ENCODE measurements around the gene CILP2.

CILP2 gene

GRCh38 chr19:19531951-19532805 is 5.9 kb upstream of the CILP2 start:
- DNase-seq = peak; percentile 93

DNA sequence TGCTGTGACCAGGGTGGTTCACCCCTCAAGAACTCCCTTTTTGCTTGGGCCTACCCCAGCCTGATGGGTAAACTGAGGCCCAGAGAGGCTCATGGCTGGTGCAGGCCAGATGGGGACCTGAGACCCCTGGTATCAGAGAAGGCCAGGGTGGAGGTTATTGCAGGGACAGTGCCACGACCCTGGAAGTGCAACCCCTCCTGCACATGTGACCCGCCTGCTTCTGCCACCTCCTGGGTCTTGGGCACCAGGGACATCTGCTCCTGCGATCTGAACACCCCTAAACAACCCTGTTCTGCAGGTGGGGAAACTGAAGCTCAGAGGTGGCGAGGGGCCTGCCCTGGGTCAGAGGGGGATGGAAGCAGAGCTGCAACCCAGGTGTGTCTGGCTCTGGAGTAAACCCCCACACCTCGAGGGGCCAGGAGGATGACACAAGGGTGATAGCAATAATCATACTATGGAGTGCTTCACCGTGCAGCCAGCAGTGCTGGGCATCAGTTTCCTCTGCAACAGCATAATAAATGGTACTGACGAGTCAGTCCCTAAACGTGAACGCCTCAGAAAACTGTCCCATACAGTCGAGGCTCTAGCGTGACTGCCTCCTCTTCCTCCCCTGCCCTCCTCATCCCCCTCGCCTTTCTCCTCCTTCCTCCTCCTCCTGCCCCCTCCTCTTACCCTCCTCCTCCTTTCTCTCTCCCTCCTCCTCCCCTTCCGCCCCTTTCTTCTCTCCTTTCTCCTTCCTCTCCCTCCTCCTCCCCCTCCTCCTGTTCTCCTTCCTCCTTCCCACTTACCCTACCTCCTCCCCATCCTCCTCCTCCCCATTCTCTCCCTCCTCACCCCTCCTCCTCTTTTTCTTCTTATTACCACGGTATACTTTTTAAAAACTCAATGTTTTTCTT is 5.0 kb upstream of the CILP2 start:
- DNase-seq = peak; percentile 33

- DNase-seq = no peak
These were observed 4.2 kb upstream of the CILP2 start for GRCh38 chr19:19533841-19534240.

- no peak for DNase-seq
These were observed 3.4 kb upstream of the CILP2 start for GRCh38 chr19:19534556-19535265.

GRCh38 chr19:19535311-19536191 is 2.5 kb upstream of the CILP2 start:
- DNase-seq = no peak

GRCh38 chr19:19537075-19538048 is 703 bp upstream of the CILP2 start:
- DNase-seq = peak; percentile 38

DNA sequence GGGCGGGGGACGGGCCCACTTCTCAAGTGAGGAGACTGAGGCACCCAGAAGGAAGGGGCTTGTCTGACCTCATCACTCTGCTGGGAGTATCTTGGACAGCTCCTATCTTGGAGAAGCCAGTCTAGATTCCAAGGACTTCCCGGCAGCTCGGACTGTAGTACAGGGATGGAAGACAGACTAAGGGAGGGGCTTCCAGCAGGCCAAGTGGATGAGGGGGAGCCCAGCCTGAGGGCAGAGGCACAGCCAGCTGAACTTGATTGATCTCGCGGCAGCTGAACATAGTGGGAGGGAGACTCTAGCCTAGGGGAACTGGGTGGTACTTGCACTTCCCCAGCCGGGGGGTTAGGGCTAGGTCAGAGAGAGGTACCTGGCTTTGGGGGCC is 711 bp downstream of the CILP2 start:
- no peak for DNase-seq

DNA sequence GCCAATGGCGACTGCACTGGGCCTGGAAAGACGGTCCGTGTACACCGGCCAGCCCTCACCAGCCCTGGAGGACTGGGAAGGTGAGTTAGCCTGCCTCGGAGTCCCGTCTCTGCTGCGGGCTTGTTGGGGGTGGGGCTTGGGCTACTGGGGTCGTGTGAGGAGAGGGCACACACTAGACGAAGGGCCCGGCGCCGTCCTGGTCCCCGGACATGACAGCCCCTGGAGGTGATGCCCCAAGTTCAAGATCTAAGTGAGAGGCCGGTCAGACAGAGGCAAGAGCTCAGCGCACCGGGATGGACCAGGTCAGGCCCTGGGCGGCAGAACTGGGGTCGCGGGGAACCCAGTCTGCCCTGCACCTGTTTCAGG is 1.6 kb downstream of the CILP2 start:
- no peak for DNase-seq

DNA sequence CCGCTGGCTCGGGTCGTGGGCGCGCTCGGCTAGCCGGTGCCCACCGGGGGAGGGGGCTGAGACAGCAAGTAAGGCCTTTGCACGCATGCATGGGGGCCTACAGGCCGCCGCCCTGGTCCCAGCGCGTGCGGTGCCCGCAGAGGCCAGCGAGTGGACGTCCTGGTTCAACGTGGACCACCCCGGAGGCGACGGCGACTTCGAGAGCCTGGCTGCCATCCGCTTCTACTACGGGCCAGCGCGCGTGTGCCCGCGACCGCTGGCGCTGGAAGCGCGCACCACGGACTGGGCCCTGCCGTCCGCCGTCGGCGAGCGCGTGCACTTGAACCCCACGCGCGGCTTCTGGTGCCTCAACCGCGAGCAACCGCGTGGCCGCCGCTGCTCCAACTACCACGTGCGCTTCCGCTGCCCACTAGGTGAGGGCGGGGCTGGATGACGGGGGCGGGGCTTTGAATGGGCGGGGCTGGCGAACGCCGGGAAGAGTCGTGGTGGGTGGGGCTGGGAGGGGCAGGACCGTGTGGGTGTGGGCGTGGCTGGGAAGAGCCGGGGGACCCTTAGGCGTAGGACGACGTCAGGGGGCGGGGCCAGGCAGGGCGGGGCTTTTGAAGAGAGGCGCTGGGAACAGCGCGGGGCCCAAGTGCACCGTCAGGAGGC is 2.1 kb downstream of the CILP2 start:
- DNase-seq = peak; percentile 70

- DNase-seq = peak; percentile 75
These were observed 2.9 kb downstream of the CILP2 start for GRCh38 chr19:19540715-19541515.

DNA sequence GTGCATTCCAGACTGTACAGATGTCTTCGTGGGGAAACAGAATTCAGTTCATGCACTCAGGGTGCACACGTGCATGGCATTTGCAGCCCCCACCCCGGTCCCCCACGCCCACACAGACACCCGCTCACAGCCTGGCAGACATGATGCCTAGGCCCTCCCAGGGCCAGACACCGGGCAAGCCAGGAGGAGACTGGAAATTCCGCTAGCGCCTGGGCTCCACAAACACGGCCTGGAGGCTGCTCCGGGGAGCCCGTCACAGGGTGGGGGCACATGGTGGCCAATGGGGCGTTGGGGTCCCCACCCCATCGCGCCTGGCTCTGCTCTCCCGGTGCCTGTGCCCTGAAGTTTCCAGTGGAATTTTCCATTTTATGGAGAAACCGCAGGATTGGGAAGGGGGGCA is 3.6 kb downstream of the CILP2 start:
- no peak for DNase-seq

- no peak for DNase-seq
These were observed 4.4 kb downstream of the CILP2 start for GRCh38 chr19:19542507-19542906.

GRCh38 chr19:19543101-19543500 is 5.0 kb downstream of the CILP2 start:
- no peak for DNase-seq

- DNase-seq = no peak
These were observed 5.6 kb downstream of the CILP2 start for GRCh38 chr19:19543640-19544039.

- no peak for DNase-seq
These were observed 6.3 kb downstream of the CILP2 start for GRCh38 chr19:19544257-19544953.

DNA sequence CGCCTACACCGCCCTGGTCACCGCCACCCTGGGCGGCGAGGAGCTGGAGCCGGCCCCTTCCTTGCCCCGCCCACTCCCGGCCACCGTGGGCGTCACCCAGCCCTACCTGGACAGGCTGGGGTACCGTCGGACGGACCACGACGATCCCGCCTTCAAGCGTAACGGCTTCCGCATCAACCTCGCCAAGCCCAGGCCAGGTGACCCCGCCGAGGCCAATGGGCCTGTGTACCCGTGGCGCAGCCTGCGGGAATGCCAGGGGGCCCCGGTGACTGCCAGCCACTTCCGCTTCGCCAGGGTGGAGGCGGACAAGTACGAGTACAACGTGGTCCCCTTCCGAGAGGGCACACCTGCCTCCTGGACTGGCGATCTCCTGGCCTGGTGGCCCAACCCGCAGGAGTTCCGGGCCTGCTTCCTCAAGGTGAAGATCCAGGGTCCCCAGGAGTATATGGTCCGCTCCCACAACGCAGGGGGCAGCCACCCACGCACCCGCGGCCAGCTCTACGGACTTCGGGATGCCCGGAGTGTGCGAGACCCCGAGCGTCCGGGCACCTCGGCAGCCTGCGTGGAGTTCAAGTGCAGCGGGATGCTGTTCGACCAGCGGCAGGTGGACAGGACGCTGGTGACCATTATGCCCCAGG is 7.0 kb downstream of the CILP2 start:
- no peak for DNase-seq

- DNase-seq = no peak
These were observed 7.6 kb downstream of the CILP2 start for GRCh38 chr19:19545707-19546106.

DNA sequence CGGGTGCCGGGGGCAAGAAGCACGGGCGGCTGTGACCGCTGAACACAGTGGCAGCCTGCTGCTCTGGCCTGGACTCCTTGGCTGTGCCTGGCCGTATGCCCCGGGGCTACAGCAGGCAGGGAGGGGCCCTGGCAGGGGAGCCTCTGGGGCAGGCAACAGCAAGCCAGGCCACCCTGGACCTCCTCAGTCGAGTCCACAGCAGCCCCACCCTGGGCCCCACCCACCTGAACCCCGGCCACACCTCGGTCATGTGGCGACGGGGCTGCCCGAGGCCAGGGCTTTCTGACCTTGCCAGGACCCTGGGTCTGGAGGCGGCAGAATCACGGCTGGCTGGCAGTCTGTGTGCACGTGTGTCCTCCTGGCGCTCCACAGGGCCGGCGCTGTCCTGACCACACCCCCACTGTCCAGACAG is 8.7 kb downstream of the CILP2 start:
- DNase-seq = no peak
